Measurements from ENCODE around the gene KRT80.

KRT80 gene

DNA sequence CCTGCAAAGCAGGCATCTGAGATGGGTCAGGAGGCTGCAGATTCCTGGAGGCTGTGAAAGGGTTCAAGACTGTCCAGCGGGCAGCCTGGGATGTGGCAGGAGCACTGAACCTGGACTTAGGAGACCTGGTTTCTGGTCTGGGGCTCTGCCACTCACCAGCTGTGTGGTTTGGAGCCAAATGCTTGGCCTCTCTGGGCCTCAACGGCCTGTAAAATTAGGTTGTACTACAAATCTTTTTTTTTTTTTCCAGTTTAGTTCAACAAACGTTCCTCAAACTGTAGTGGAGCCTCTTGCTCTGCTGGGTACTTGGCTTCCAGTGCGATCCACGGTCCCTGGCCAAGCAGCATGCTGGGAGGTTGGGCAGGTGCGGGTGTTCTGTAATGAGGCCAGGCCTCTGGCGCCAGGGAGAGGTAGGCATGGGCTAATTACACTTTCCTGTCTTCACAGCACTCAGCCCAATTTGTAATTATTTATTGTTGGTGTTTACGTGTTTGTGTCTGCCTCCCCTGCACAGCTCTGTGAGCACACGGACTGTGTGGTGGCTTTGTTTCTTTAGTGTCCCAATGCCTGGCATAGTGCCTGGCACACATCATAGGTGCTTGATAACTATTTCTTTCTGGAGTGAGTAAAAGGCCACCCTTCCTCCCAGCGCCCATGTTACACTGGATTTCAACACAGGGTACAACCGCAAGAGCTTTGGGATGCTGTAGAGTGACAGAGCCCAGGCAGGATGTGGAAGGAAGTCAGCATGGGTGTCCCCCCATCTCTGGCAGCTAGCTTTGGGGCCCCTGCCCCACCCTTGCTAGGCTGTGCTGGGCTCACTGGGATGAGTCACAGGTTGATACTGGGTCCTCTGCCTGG lies 5.8 kb upstream of the KRT80 start:
- no peak for DNase-seq

DNA sequence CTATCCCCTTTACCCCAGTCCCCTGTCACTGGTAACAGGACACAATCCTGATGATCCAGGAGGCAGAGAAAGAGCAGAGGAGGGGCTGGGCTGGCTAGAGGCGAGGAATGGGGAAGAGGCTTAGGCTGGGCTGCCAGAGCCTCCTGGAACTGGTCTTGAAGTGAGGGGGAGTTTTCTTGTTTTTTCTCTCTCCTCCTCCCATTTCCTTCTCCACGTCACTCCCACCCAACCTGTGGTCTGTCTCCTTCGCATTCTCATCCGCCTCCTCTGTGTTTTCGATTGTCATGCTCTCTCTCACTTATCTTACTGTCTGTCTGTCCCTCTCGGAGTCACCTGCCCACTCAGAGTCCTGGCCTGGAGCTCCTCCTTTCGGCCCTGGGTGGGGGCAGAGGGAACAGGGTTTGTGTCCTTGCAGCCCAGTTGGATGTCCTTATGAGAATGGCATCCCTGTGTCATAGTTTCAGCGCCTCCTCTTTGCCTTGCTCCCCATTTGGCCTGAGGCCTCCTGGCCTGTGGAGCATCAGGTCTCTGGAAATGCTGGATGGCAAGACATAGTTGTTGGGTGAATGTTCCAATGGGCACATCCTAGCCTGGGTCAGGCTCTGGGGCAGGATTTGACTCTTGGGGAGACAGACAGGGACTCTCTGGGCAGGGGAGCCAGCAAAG lies 3.4 kb upstream of the KRT80 start:
- no peak for DNase-seq

DNA sequence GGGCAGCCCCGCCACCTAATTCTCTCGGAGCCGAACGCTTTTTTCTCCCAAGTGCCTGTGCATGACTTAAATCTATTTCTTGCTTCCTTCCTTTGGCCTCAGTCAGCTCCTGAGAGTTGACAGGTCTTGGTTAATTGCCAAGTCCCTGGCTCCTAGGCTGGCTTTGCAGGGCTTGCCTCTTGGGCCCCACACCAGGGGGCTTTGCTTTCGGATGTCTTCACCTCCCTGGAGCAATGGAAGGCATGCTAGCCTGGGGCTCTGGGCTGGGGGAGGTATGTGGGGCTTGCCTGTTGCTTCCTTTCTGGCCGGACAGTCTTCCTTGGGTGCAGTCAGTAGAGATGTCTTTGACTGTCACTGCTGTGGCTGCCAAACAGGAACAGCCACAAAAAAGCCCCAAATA lies 2.2 kb upstream of the KRT80 start:
- no peak for DNase-seq

DNA sequence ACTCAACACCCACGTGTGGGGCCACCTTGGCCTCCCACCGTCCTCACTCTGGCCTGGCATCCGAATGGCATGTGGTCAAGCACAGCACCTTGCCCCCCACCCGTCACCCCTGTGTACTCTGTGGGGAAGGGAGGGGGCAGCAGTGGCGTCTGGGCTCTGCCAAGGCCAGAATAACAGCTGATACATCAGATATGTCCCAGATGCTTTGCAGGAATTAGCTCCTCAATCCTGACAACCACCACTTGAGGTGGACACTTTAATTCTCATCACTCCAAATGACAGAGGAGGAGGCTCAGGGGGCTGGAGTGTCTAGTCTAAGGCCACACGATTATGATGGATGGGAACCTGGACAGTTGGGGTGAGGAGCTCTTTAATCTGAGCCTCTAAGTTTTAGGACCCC lies 1.7 kb upstream of the KRT80 start:
- no peak for DNase-seq

DNA sequence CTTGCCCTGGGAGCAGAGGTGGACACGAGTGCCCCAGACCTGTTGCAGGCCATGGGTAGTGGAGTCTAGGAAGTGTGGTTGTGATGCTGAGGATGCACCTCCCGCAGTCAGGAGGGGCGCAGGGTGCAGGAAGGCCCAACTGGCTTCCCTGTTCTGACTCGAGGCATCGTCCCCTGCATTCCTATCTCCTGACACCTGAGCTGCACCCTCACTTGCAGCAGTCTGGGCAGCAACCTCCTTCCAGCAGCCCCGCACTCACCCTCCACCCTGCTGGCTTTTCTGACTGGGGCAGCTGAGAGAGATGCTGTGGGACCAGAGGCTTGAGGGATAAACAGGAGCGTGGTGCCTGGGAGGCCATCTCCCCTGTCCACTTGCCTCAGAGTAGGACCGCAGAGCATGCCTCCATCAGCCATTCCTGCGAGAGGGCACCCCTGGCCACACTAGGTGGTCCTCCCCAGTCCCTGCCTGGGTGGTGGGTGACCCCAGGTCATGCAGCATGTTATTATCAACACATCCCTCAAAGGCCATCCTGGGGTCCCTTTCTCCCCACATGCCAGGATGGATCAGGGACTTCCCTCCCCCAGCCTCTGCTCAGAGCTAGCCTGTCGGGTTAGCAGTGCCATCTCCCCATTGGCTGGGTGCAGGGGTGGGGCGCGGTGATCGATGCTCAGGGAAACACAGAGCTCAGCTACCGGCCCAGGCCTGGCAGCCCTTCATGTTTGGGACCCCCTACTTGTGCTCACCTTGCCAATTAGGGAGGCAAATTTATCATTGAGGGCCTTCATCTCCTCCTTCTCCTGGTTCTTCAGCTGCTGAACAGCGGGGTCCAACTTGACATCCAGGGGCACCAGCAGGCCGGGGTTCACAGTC lies 719 bp downstream of the KRT80 start:
- DNase-seq = no peak

- no peak for DNase-seq
These were observed 2.2 kb downstream of the KRT80 start for GRCh38 chr12:52189376-52190174.

- no peak for DNase-seq
These were observed 3.2 kb downstream of the KRT80 start for GRCh38 chr12:52188658-52189057.

- DNase-seq = no peak
These were observed 4.2 kb downstream of the KRT80 start for GRCh38 chr12:52187640-52188039.

DNA sequence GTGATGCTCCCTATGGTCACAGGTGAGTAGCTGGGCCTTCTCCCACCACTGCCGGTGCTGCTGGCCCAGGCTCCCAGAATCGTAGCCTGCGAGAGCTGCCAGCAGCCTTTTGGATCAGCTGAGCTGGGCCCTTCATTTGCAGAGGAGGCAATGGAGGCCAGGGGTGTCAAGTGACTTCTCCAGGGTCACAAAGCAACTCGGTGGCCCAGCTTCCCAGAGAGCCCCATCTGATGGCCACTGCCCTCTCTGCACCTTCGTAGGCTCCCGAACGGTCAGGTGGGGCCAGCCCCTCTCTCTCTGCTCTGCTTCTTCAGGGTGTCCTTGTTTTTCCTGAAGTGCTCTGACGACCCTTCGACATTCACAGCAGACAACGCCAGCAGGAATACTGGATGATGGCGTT lies 4.6 kb downstream of the KRT80 start:
- DNase-seq = no peak

DNA sequence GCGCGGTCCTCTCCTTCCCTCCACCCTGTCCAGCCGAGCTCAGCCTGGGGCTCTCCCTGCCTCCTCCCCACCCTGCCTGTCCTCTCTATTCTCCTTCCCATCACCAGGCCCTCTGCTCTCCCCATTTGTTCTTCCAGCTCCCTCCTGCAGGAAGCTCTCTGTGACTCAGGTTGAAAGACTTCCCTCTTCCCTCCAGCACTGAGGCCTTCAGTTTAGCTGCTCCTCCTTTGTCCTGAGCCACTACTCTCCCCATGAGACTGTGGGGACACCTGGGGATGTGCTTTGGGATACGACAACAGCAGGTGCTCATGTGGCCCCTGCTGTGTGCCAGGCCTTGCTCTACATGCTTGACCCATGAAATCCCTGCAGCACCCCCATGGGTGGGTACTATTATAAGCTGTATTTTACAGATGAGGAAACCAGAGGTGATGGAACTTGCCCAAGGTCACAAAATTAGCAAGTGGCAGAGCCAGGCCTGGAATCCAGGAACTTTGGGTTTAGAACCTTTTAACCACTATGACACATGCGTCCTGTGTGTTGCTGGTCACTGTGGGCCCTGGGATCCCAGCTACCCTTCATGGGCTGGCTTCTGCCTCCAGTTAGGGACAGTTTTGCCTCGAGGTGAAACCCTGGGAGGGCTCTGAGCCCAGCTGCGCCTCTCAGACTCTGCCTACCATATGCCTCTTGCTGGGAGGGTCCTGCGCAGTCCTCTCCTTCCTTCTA lies 5.5 kb downstream of the KRT80 start:
- no peak for DNase-seq

GRCh38 chr12:52185400-52185967 lies 6.3 kb downstream of the KRT80 start:
- no peak for DNase-seq

- DNase-seq = no peak
These were observed 7.0 kb downstream of the KRT80 start for GRCh38 chr12:52184813-52185212.

DNA sequence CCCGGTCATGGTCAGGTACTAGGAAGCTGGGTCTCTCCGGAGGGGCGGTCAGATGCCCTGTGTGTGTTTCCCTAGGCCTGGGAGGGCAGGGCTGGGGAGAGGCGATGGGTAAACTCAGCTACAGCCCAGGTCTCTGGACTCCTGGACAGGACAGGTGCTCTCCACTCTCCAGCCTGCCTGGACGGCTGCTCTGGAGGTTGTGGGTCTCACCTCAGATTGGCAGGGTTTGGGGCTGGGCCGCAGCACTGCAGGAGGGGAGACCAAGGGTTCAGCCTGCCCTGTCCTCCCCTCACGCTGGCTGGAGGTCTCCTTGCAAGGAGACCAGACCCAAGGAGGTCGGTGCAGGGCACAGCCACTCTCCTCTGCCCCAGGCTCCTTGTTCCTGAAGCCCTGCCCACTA lies 7.8 kb downstream of the KRT80 start:
- no peak for DNase-seq

DNA sequence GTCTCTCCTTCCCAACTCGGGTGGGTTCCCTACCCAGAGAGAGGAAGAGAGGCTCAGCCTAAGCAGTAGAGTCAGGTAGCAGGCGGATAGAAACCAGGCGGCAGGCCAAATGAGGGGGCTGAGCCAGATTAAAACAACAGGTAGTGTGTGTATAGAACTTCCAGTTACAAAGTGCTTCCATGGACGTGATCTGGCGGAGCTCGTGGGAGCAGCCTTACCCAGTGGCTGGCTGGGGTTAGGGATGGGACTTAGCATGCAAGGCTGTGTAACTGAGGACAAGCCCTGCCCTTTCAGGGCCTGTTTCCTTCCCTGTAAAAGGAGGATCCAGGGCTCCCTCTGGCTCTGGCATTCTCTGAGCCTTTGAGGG lies 8.3 kb downstream of the KRT80 start:
- no peak for DNase-seq

DNA sequence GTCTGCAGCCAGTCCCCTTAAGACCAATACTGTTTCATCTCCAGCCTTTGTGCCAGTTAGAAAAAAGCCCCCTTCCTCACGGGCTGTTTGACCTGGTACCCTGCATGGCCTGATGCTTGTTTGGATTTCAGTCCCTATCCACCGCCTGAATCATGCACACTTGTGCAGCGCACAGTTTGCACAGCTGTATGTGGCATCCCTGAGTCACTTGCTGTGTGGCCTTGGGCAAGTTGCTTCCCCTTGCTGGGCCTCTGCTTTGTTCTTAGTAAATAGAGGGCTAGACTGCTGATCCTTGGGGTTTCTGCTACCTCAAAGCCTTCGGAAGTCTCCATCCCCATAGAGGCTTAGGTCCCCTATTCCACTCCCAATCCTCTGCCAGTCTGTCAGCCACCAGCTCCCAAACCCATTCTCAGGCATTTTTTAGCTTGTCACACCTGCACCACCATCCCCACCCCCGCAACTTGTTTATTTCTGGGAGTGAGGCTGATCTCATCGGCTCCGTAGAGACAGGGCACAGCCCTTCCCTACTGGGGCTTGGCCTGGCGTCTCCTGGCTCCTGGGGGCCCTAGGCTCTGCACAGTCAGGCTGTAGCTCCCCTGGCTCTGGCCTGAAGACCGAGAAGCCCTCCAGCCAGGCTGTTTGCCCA lies 8.8 kb downstream of the KRT80 start:
- no peak for DNase-seq

- DNase-seq = no peak
These were observed 9.4 kb downstream of the KRT80 start for GRCh38 chr12:52182384-52182783.

DNA sequence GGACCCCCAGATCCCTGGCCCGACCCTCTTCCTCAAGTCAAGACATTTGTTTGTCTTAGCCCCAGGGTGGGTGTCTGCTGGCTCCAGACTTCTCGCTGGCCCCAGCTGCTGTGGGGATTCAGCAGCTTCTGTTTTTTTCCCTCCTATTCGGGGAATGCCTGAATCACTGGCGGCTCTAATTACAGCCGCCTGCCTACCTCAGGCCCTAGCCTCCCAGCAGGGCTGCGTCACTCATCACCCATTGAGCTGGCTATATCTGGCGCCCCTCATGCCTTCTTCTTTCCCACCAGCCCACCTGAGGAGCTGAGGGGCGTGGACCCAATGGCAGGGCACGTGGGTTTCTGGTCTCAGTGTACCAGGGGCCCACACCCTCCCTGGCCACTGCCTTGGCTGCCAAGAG lies 10.1 kb downstream of the KRT80 start:
- no peak for DNase-seq

DNA sequence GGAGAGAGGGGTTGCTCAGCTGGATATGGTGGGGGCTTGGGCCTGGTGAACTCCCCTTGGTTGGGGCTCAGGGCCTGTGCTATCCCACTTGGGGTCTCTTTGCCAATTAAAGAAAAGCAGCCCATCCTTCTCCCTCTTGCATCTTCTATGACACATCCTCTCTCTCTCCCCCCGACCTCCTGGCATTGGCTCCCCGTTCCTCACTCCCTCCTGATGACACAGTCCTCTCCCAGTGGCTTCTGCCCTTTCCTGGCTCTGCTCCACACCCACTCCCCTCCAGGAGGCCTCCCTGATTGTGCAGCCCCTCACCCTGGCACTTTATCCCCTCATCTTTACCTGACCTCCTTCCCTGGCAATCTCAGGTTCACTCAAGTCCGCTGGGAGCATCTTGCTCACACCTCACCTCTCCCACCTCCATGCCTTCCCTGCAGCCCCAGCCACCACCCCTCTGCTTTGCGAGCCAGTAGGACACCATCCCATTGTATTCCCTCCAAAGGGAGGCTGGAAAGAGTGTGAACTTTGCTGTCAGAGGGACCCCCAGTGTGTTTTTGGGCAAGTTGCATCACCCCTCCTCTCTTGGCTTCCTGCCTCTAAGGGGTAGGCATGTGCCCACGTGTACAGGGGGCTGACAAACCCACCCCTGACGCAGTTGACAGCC lies 10.7 kb downstream of the KRT80 start:
- no peak for DNase-seq

DNA sequence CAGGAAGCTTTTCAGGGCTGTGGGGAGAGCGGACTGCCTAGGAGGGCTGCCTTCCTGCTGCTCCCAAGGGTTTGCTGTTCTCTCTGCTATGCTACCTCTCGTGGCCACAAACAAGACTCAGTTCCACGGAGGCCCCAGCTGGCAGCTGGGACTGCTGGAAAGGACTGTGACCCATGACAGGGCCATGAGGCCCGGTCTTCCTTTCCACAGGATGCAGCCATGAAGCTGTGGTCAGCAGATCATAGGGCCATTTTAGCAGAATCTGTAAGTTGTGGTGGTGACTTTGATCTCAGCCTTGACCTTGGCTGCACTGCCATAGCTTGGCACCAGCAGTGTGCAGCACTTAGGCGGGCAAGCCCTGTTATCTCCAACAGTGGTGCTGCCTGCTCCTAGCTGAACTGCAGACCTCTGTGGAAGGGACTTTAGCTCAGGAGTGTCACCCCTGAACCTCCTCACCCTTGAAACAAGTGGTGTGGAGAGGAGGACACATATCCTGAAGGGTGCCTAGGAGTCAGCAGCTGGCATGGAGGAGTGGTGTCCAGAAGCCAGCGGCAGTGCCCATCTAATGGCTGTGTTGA lies 12.3 kb downstream of the KRT80 start:
- DNase-seq = no peak

GRCh38 chr12:52178984-52179383 lies 12.8 kb downstream of the KRT80 start:
- no peak for DNase-seq

Measured in right forelimb (tissue), 1 donor.